Measurements from ENCODE around the gene RBMS1. TPM values are rescaled to one million over a fixed set of nuclear protein-coding genes. Genes with fewer than 3 reads are reported as not detected.

RBMS1 gene
- polyA plus RNA-seq, 1 donor from 2014 or later: 8.4 TPM

DNA sequence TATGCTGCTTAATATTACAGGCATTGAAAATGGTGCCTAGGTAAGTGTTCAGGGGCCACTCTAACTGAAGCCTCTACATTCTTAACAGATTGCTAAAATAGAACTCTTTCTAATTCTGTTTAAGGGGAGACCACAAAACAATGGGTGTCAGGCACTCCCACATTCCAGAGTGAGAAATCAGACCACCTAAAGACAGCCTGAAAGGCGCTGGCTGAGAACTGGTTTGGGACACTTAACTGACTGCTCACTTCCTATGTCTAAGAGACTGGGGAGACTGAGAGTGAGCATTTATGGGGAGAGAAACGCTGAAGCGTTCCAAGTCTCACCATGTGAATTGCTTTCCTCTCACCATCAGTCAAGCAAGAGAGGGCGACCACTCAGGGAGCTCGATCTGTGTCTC is 184.7 kb downstream of the RBMS1 start:
- TF ChIP-seq SMC3 (conservative IDR thresholded peaks at IDR 0.05; ENCODE audit: poor library complexity) (no peak), RAD21 (conservative IDR thresholded peaks at IDR 0.05) (no peak), POLR2AphosphoS5 (IDR thresholded peaks at IDR 0.05) (no peak), MXI1 (conservative IDR thresholded peaks at IDR 0.05; ENCODE audit: poor library complexity, severe bottlenecking) (no peak), TAF1 (IDR thresholded peaks at IDR 0.05; ENCODE audit: low read depth) (no peak), REST (IDR thresholded peaks at IDR 0.05; ENCODE audit: borderline replicate concordance) (no peak), EZH2 (IDR thresholded peaks at IDR 0.05; ENCODE audit: borderline replicate concordance, insufficient read depth, low read length, poor library complexity, severe bottlenecking) (no peak), EP300 (conservative IDR thresholded peaks at IDR 0.05; ENCODE audit: poor library complexity, severe bottlenecking) (no peak)
- TF ChIP-seq, protein P1, sequence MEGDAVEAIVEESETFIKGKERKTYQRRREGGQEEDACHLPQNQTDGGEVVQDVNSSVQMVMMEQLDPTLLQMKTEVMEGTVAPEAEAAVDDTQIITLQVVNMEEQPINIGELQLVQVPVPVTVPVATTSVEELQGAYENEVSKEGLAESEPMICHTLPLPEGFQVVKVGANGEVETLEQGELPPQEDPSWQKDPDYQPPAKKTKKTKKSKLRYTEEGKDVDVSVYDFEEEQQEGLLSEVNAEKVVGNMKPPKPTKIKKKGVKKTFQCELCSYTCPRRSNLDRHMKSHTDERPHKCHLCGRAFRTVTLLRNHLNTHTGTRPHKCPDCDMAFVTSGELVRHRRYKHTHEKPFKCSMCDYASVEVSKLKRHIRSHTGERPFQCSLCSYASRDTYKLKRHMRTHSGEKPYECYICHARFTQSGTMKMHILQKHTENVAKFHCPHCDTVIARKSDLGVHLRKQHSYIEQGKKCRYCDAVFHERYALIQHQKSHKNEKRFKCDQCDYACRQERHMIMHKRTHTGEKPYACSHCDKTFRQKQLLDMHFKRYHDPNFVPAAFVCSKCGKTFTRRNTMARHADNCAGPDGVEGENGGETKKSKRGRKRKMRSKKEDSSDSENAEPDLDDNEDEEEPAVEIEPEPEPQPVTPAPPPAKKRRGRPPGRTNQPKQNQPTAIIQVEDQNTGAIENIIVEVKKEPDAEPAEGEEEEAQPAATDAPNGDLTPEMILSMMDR (IDR thresholded peaks at IDR 0.05; ENCODE audit: poor library complexity, severe bottlenecking): no peak
- Histone ChIP-seq H3K4me2 (ENCODE audit: low read length) (no peak overlapping the region), H3F3A (ENCODE audit: insufficient read depth, low read length, poor library complexity, severe bottlenecking) (no peaks in the 10 kb centered on the region), H3K9me2 (ENCODE audit: insufficient read depth, low read length) (no peaks in the 10 kb centered on the region), H3K27ac (ENCODE audit: low read length) (no peak overlapping the region), H3K27me3 (ENCODE audit: insufficient read depth, low read depth, low read length) (peaks cover 39% of the 10 kb centered on the region), H4K20me1 (ENCODE audit: insufficient read depth) (no peaks in the 10 kb centered on the region), H3K9ac (ENCODE audit: low read length) (no peak overlapping the region), H3K79me2 (replicated peaks; ENCODE audit: insufficient read depth, low read length) (no peaks in the 10 kb centered on the region), H3K36me3 (ENCODE audit: insufficient read depth, low read length) (no peaks in the 10 kb centered on the region), H3K9me3 (ENCODE audit: low read length) (no peaks in the 10 kb centered on the region), H3K4me3 (ENCODE audit: low read length) (no peak overlapping the region), H2AFZ (ENCODE audit: low read depth, low read length) (no peak overlapping the region)

- H3K9me3 ChIP-seq (ENCODE audit: low read length): no peaks in the 10 kb centered on the region
- TF ChIP-seq SMC3 (conservative IDR thresholded peaks at IDR 0.05; ENCODE audit: poor library complexity) (no peak), TAF1 (IDR thresholded peaks at IDR 0.05; ENCODE audit: low read depth) (no peak), MXI1 (conservative IDR thresholded peaks at IDR 0.05; ENCODE audit: poor library complexity, severe bottlenecking) (no peak), RAD21 (conservative IDR thresholded peaks at IDR 0.05) (no peak), REST (IDR thresholded peaks at IDR 0.05; ENCODE audit: borderline replicate concordance) (no peak)
- TF ChIP-seq, protein P1 (IDR thresholded peaks at IDR 0.05; ENCODE audit: poor library complexity, severe bottlenecking): no peak
- H3K27ac ChIP-seq (ENCODE audit: low read length): no peak overlapping the region
- no peaks in the 10 kb centered on the region for H3K36me3 ChIP-seq (ENCODE audit: insufficient read depth, low read length)
- H4K20me1 ChIP-seq (ENCODE audit: insufficient read depth): no peaks in the 10 kb centered on the region
- H3K9me2 ChIP-seq (ENCODE audit: insufficient read depth, low read length): no peaks in the 10 kb centered on the region
- H3K4me3 ChIP-seq (ENCODE audit: low read length): no peak overlapping the region
- no peaks in the 10 kb centered on the region for H3K79me2 ChIP-seq (replicated peaks; ENCODE audit: insufficient read depth, low read length)
- no peak overlapping the region for H3K4me2 ChIP-seq (ENCODE audit: low read length)
- H3K9ac ChIP-seq (ENCODE audit: low read length): no peak overlapping the region
- no peaks in the 10 kb centered on the region for H3F3A ChIP-seq (ENCODE audit: insufficient read depth, low read length, poor library complexity, severe bottlenecking)
- H2AFZ ChIP-seq (ENCODE audit: low read depth, low read length): no peak overlapping the region
- H3K27me3 ChIP-seq (ENCODE audit: insufficient read depth, low read depth, low read length): peaks cover 35% of the 10 kb centered on the region
Observed at GRCh38 chr2:160308476-160308875, 185.1 kb downstream of the RBMS1 start.

All from neural cell (in vitro differentiated cells).